ENCODE results near the gene PARM1. TPM values are rescaled to one million over a fixed set of nuclear protein-coding genes. Genes with fewer than 3 reads are reported as not detected.

The PARM1 gene
- total and polyA plus RNA-seq, 2 of the 4 experiments (the other 2 are of a cell fraction): 0.07 to 0.18 TPM

DNA sequence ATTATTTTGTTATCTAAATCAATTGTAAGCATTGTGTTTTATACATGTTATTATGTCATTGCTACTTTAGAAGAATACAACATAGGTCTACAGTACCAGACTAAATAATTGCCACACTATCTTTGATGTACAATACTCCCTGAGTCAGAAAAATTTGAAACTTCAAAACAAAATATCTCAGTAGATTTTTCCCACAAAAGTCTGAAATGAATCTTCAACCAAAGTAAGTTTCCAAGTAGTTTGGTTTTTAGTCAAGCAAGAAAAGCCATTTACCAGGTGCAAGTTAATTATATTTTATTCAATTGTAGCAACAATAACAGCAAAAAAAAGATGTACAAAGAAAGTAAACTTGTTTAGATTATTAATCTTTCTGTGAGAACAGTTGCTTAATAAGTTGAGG, 11.4 kb upstream of the PARM1 start:
- Histone ChIP-seq H2BK15ac (ENCODE audit: low read depth, low read length) (no peak overlapping the region), H3K4me1 (ENCODE audit: control insufficient read depth, insufficient read depth, low read length) (no peaks in the 10 kb centered on the region), H2AK5ac (ENCODE audit: low read depth, low read length) (no peak overlapping the region), H4K20me1 (ENCODE audit: insufficient read depth, low read length) (no peaks in the 10 kb centered on the region), H2BK5ac (ENCODE audit: low read depth, low read length, poor library complexity, severe bottlenecking) (no peak overlapping the region), H3K14ac (replicated peaks; ENCODE audit: low read depth, low read length) (no peak overlapping the region), H3K9me1 (ENCODE audit: insufficient read depth, low read length) (no peaks in the 10 kb centered on the region), H4K8ac (ENCODE audit: low read depth in 2 of 2, low read length in 2 of 2) (no peak overlapping the region), H3K9ac (ENCODE audit: low read depth, low read length) (no peak overlapping the region), H3K18ac (ENCODE audit: low read depth, low read length) (no peak overlapping the region), H3K4ac (ENCODE audit: low read depth, low read length) (no peak overlapping the region), H3K36me3 (ENCODE audit: control insufficient read depth, insufficient read depth, low read length) (no peaks in the 10 kb centered on the region), H3K79me1 (ENCODE audit: low read depth in 1 of 2, low read length in 2 of 2) (no peaks in the 10 kb centered on the region), H3K56ac (ENCODE audit: extremely low read depth, insufficient read depth, low read length) (no peak overlapping the region), H2BK120ac (ENCODE audit: low read depth, low read length) (no peak overlapping the region), H4K91ac (ENCODE audit: insufficient read depth, low read depth, low read length) (no peak overlapping the region), H3K27ac (ENCODE audit: insufficient read depth, low read length) (no peak overlapping the region), H3K4me3 (ENCODE audit: insufficient read depth, low read depth, low read length) (no peak overlapping the region), H3K4me2 (ENCODE audit: low read depth, low read length) (no peak overlapping the region), H2BK20ac (ENCODE audit: low read depth, low read length) (no peak overlapping the region), H2AFZ (replicated peaks; ENCODE audit: low read length, poor library complexity) (no peak overlapping the region), H4K5ac (ENCODE audit: low read depth, low read length) (no peak overlapping the region), H3K27me3 (ENCODE audit: control insufficient read depth, insufficient read depth, low read length) (peaks cover 2% of the 10 kb centered on the region; the same call in 1 of the 2 replicates), H3K9me3 (ENCODE audit: control insufficient read depth, insufficient read depth, low read length) (no peaks in the 10 kb centered on the region), H3K23ac (ENCODE audit: low read depth, low read length) (no peak overlapping the region), H2AK9ac (replicated peaks; ENCODE audit: low read depth, low read length, poor library complexity) (no peak overlapping the region)
- dilution Hi-C loops (cut with HindIII; ENCODE audit: low sequenced_read_pairs, unreplicated experiment) (no loop called here), intact Hi-C loops (cut with micrococcal nuclease) (no loop called here), in situ Hi-C loops (cut with MboI; ENCODE audit: low sequenced_read_pairs) (no loop called here)
- ChIA-PET POLR2A (ENCODE audit: unreplicated experiment) (no interaction called here), CTCF (no interaction called here)
- no TSS peak for BruUV-seq (replicated peaks)
- ATAC-seq (ENCODE audit: low read depth) (no peak), DNase-seq (no peak)
- no peak for TF ChIP-seq POLR2A (IDR thresholded peaks at IDR 0.05; ENCODE audit: low read depth, low read length)
- no peak for TF ChIP-seq CHD1 (IDR thresholded peaks at IDR 0.05; ENCODE audit: low read depth, low read length)
- TF ChIP-seq SMC3 (IDR thresholded peaks at IDR 0.05; ENCODE audit: low read depth, low read length): no peak
- no peak for TF ChIP-seq NFE2L2 (IDR thresholded peaks at IDR 0.05; ENCODE audit: low read depth, low read length)
- TF ChIP-seq BHLHE40 (IDR thresholded peaks at IDR 0.05; ENCODE audit: low read depth, low read length): no peak
